Kidney (tissue), 14 donors: ENCODE measurements around the gene KMT2D. TPM values are rescaled to one million over a fixed set of nuclear protein-coding genes. Genes with fewer than 3 reads are reported as not detected.

Experiments
- DNase-seq, 5 donors: peaks; one replicate each; pipeline ENCODE4 v3.0.0-alpha.2; 2013 to 2020
- FAIRE-seq: peaks from 2 replicates; lab custom pipeline; 2012; peaks lifted over from hg19 to GRCh38; lab: Jason Lieb, UNC
- H3K27ac ChIP-seq, 2 donors: one replicate each; pipeline ENCODE4 v1.7.0; 2013; ENCODE audit warnings: low read depth in 2 of 2, low read length in 2 of 2, inconsistent platforms in 1 of 2
- H3K27me3 ChIP-seq: one replicate; pipeline ENCODE4 v1.7.1; 2013; ENCODE audit warnings: low read length, inconsistent platforms; ENCODE audit not compliant: control insufficient read depth, insufficient read depth
- H3K36me3 ChIP-seq, 3 donors: one replicate each; pipeline versions ENCODE4 v1.7.0 to v1.7.1; 2013; ENCODE audit warnings: low read length in 3 of 3, control low read depth in 1 of 3, inconsistent platforms in 1 of 3; ENCODE audit not compliant: insufficient read depth in 3 of 3, control insufficient read depth in 2 of 3
- H3K4me1 ChIP-seq, 3 donors: one replicate each; pipeline versions ENCODE4 v1.7.0 to v1.7.1; 2013; ENCODE audit warnings: low read length in 3 of 3, inconsistent platforms in 1 of 3, low read depth in 1 of 3; ENCODE audit not compliant: control insufficient read depth in 2 of 3, insufficient read depth in 2 of 3
- H3K4me3 ChIP-seq, 3 donors: one replicate each; pipeline versions ENCODE4 v1.7.0 to v1.8.1; 2013; ENCODE audit warnings: low read length in 3 of 3, control low read depth in 1 of 3, inconsistent platforms in 1 of 3
- H3K9ac ChIP-seq, 3 donors: one replicate each; pipeline versions ENCODE4 v1.7.0 to v1.7.1; 2013; ENCODE audit warnings: low read length in 3 of 3, control low read depth in 1 of 3, inconsistent platforms in 1 of 3
- H3K9me3 ChIP-seq, 3 donors: one replicate each; pipeline versions ENCODE4 v1.7.0 to v1.7.1; 2013; ENCODE audit warnings: low read length in 3 of 3, control low read depth in 1 of 3, inconsistent platforms in 1 of 3; ENCODE audit not compliant: control insufficient read depth in 2 of 3, insufficient read depth in 1 of 3
- CTCF ChIP-seq: IDR thresholded peaks from 3 replicates; pipeline ENCODE4 v1.5.1; 2012; ENCODE audit warnings: mild to moderate bottlenecking, moderate library complexity, borderline replicate concordance; ENCODE audit not compliant: insufficient read depth; ENCODE audit errors: extremely low read depth
- intact Hi-C: fragments of 100-400 bp; cut with DNase I; formaldehyde crosslinking; loops from one replicate; pipeline ENCODE4 v1.11.1; 2022
- polyA plus RNA-seq: library from polyadenylated mRNA; stranded (reverse); fragments of 350-450 nt; fragmentation: Illumina TruSeq; extraction: RNeasy Lipid Tissue Mini Kit (QIAGEN cat#74804); gene quantifications from one replicate; pipeline ENCODE4 v1.2.3, GENCODE V29; 2014; ENCODE audit warnings: low read depth, low replicate concordance; ENCODE audit not compliant: insufficient read depth
- total RNA-seq: library from RNA; stranded (reverse); fragmentation: NEBNext Ultra II Directional; extraction: Animal tissue kit (Norgen Biotek cat#: 25700); gene quantifications from one replicate; pipeline ENCODE4 v1.2.1, GENCODE V29; 2021
- donor health status: control.
- donor health status: control.
- donor health status: control.
- donor health status: control.
- donor health status: control.
- donor health status: DM: yes; HTN: yes; CAD: no.
- donor health status: Normal renal cell carcinoma (clear cell type).

KMT2D gene
- total and polyA plus RNA-seq, 2 donors from 2014 or later = 5.0 to 89.9 TPM

- no peak overlapping the region for H3K27ac ChIP-seq
- no peaks in the 10 kb centered on the region for H3K9me3 ChIP-seq
- peak in 1 of 5 donors; percentile 38 for DNase-seq
- H3K9ac ChIP-seq = no peak overlapping the region
- intact Hi-C loops = no loop called here
- H3K4me1 ChIP-seq = no peaks in the 10 kb centered on the region
- H3K36me3 ChIP-seq = peaks cover 3 to 57% (median 51%) of the 10 kb centered on the region in 3 donors
- no peaks in the 10 kb centered on the region for H3K27me3 ChIP-seq
- H3K4me3 ChIP-seq = no peak overlapping the region
- FAIRE-seq = no peak
- TF ChIP-seq CTCF = no peak
Observed at GRCh38 chr12:49030119-49030518, 30.5 kb downstream of the KMT2D start.

GRCh38 chr12:49028666-49029275 lies 31.8 kb downstream of the KMT2D start:
- FAIRE-seq (no peak), DNase-seq (peak in 1 of 5 donors; percentile 54)
- Histone ChIP-seq H3K4me1 (no peaks in the 10 kb centered on the region), H3K36me3 (peaks cover 5 to 60% (median 49%) of the 10 kb centered on the region in 3 donors), H3K27ac (no peak overlapping the region), H3K27me3 (no peaks in the 10 kb centered on the region), H3K9me3 (no peaks in the 10 kb centered on the region), H3K9ac (no peak overlapping the region), H3K4me3 (no peak overlapping the region)
- intact Hi-C loops = no loop called here
- no peak for TF ChIP-seq CTCF

- peaks cover 8 to 65% (median 48%) of the 10 kb centered on the region in 3 donors for H3K36me3 ChIP-seq
- peak in 1 of 5 donors; percentile 56 for DNase-seq
- TF ChIP-seq CTCF = no peak
- H3K4me1 ChIP-seq = no peaks in the 10 kb centered on the region
- no peaks in the 10 kb centered on the region for H3K27me3 ChIP-seq
- no peak overlapping the region for H3K4me3 ChIP-seq
- intact Hi-C loops = no loop called here
- H3K9me3 ChIP-seq = no peaks in the 10 kb centered on the region
- H3K27ac ChIP-seq = no peak overlapping the region
- no peak for FAIRE-seq
- no peak overlapping the region for H3K9ac ChIP-seq
Observed at GRCh38 chr12:49027846-49028555, 32.6 kb downstream of the KMT2D start.
